KG1 (cell line): ENCODE data around the gene NR3C1.

Source experiments
- DNase-seq: peaks from one replicate; lab custom pipeline; 2025; lab: John Stamatoyannopoulos, UW

NR3C1 gene

DNA sequence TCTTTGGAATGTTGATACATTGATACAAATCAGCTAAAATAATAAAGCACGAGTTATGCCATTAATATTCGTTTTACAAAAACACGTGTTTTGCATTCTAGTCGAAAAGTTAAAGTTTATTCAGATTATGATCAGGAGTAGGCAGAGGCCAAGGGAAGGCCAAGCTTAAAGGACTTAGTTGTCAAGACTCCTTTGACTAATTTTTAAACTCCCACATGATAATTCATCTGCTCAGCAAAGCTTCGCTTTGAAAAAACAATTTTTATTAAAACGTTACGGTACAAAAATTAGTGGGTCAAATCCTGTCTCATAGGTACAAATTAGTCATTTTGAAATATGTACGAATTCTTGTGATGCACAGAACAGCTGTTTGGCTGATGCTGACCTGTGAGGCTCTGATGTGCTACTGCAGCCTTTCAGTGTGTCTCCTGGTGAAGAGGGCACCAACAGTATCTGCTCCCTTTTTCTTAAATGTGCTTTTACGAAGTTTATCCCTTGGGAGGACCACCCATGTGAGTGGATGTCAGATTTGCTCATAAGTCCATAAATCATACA lies 23.0 kb upstream of the NR3C1 start:
- DNase-seq, result no peak

DNA sequence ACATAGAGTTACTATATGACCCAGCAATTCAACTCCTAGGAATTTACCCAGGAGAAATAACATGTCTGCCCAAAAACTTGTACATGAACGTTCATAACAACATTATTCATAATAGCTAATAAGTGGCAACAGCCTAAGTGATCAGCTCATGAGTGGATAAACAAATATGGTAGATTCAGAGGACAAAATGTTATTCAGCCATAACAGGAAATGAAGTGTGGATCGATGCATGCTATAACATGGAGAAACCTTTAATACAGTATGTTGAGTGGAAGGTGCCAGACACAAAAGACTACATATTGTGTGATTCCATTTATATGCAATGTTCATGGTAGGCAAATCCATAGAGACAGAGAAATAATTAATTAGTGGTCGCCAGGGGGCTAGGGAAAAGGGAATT lies 22.3 kb upstream of the NR3C1 start:
- DNase-seq, result no peak

GRCh38 chr5:143418140-143418866 lies 14.8 kb upstream of the NR3C1 start:
- DNase-seq, result no peak

DNA sequence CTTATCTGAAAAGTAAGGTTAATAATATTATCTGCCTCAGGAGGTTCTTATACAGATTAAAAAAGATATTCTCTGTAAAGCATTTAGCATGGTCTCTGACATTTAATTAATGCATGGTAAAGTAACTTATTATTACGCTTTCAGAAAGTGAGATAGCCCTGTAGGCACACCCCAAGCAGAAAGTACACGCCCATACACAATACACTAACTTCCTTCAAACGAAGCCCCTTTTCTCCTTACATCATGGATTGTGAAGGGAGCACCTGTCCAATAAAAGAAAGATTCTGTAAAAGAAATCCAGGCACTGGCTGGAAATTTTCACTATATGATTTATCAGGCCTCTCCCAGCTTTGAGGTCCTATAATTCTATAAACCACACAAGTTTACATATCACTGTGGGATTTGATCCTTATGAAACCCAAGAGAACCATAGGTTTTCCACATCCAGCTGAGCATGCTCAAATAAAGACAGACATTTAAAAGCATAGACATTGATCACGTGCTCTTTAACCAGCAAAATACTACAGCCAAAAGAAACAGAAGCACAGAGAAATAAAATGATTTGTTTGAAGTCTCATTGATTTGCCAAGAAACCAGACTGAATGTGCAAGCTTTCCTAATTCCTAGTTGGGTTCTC lies 14.1 kb upstream of the NR3C1 start:
- no peak for DNase-seq

DNA sequence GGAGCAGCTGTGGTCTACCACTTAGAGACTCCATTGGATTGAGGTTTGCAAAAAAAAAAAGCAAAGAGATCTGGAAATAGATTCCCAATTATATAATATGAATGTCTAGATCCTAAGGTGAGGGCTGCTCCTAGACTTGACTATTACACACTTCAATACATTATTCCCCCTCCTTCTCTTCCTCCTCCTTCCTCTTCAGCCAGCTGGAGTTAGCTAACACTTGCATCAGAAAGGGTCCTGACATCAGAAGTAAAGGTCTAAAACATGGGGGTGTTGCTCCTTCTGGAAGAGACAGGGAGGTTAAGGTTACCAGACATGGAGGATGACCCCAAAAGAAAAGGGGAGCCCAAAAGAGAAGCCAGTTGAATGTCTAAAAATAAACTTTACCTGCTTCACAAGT lies 12.9 kb upstream of the NR3C1 start:
- DNase-seq, result no peak

GRCh38 chr5:143413958-143414669 lies 10.6 kb upstream of the NR3C1 start:
- DNase-seq, result no peak

GRCh38 chr5:143412661-143413342 lies 9.3 kb upstream of the NR3C1 start:
- no peak for DNase-seq

- DNase-seq, result no peak
Observed at GRCh38 chr5:143409926-143410325, 6.4 kb upstream of the NR3C1 start.

GRCh38 chr5:143406408-143406807 lies 2.9 kb upstream of the NR3C1 start:
- DNase-seq, result no peak

- DNase-seq, result no peak
Observed at GRCh38 chr5:143405849-143406098, 2.3 kb upstream of the NR3C1 start.

DNA sequence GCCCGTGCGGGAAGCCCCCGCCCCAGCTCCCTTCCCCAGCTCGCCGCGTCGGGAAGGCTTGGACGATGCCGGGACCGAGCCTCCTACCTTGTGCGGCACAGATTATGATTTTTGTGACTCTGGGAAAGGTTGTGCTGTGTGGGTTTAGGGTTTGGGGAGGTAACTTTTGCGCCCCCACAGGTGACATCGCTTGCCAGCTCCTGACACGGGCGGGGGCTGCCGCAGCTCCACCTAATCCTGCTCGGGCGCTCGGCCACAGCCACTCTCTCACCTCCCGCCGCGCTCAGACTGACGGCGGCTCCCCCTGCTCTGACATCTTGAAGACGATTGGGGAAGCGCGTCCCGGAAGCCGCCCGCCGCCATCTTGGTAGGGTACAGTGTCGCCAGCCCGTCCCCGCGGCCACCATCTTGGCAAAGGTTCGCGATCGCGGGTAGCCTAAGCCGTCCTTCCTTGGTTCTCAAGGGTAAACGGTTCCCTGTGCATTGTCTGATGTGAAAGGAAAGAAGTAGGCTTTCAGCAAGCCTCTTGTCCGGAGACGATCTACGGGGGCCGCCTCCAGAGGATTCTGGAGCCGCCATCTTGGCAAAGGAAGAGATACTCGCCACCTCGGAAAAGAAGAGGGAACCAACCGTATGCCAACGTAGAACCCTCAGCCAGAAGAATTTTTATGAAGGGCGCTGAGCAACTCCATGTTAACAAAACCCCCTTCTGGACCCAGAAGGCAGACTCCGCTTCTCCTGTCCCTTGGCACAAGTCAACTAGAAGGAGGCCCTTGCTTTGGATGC lies 1.8 kb upstream of the NR3C1 start:
- DNase-seq, result peak; percentile 20

GRCh38 chr5:143404416-143405062 lies 1.1 kb upstream of the NR3C1 start:
- no peak for DNase-seq

GRCh38 chr5:143403334-143403592 lies 223 bp downstream of the NR3C1 start:
- no peak for DNase-seq

DNA sequence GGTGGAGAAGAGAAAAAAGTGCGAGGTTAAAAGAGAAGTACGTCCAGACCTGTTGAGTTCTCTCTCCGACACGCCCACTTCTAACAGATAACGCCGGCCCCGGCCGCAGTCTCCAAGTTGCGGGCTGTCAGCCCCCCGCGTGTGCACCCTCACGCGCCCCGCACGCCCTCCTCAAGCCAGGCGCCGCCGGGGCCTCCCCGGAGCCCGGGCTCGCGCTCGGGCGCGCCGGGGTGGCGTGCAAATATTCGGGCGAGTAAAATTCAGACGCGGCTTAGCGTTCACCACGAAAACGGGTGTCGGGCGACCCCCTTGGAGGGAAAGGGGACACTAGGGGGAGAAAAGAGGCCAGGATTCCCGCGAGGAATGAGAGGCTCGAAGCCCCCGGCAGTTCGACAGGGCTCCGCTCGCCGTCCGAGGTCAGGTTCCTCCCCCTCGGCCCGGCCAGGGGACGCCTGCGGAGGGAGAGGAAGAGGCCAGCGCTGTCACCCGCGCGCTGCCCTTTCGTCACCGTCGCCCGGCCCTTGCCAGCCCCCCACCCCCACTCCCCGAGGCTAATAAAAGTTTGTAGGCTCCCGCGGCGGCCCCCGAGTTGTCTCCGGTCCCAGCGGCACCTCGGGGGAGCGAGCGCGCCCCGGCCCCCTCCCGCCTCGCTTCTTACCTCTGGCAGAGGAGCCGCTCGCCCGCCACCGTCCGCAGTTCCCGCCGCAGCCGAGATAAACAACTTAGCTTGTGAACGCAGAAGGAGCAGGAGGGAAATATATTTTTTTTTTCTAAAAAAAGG lies 743 bp downstream of the NR3C1 start:
- DNase-seq, result no peak

DNA sequence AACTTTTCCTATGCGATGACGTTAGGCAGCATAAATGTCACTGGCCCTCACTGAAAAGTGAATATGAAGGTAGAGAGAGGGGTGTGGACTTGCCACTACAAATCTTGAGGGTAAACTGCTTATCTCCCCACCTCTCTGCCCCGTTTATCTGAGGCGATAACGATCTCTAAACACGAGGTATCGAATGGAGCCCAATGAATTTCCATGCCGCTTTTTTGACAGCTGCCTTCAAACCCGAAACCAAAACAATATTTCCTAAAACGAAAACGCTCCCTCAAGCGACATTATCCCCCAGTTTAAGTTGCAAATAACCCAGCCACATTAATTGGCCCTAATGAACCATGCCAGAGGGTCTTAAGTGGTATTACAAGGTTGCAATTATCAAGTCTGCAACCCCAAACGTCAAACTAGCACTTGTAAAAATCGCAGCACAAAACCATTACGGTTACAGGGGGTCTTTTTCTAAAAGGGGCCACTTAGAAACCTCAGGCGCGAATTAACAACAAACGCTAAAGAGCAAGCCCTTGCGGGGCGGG lies 1.4 kb downstream of the NR3C1 start:
- no peak for DNase-seq

DNA sequence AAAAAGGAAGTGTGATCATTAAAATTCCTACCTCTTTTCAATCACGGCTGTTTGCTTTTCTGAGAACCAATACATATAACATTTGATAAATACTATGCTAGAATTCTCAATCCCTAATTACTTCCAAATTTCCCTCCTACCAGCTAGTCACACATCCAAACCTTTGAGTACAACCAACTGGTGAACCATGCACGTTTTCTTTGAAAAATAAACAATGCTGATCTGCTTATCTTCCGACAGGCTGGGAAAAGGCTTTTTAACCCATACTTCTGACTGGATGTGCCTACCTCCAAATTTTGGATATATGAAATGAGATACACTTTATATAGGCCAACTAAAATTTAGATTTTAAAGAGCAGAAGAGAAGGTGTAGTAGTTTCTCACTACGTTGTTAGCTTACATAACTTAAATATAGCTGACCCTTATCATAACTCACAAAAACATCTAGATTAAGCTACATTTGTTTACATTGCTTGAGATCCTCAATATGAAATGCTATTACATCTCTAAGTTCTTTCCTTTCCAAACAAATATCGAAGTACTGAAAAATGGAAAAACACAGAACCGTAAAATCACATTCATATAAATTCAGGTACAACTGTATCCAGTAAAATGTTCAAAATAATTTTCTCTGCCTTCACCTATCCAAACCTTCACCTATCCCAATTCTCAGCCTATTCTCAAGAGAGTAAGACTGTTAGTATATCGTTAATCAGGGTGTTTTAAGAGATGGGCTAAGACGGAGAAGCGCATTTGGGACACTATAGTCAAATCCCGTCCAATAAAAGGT lies 2.1 kb downstream of the NR3C1 start:
- DNase-seq, result no peak

- no peak for DNase-seq
Observed at GRCh38 chr5:143400541-143401226, 2.8 kb downstream of the NR3C1 start.

DNA sequence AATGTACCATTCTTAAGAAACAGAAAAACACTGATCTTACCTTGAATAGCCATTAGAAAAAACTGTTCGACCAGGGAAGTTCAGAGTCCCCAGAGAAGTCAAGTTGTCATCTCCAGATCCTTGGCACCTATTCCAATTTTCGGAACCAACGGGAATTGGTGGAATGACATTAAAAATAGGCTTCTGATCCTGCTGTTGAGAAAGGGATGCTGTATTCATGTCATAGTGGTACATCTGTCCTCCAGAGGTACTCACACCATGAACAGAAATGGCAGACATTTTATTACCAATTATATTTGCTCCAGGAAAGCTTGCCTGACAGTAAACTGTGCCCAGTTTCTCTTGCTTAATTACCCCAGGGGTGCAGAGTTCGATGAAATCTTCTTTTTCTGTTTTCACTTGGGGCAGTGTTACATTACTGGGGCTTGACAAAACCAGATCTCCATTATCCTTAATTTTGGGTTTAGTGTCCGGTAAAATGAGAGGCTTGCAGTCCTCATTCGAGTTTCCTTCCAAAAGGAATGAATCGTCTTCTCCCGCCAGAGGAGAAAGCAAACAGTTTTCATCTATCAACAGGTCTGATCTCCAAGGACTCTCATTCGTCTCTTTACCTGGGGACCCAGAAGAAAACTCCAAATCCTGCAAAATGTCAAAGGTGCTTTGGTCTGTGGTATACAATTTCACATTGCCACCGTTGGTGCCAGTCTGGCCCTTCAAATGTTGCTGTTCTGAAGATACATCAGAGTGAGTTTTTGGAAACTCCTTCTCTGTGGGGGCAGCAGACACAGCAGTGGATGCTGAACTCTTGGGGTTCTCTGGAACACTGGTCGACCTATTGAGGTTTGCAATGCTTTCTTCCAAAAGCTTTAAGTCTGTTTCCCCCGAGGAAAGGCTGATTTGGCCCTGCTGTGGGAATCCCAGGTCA lies 3.6 kb downstream of the NR3C1 start:
- DNase-seq, result no peak
